GM19193 (cell line): Measurements from ENCODE around the gene NCS1.

Source experiments
- POLR2A ChIP-seq: IDR thresholded peaks from 4 replicates; pipeline ENCODE4 v1.6.1; 2011; ENCODE audit not compliant: insufficient read depth, insufficient read length; ENCODE audit errors: extremely low read depth

Gene NCS1

GRCh38 chr9:130142056-130142455 lies 30.1 kb upstream of the NCS1 start:
- no peak for TF ChIP-seq POLR2A

GRCh38 chr9:130142641-130143040 lies 29.6 kb upstream of the NCS1 start:
- TF ChIP-seq POLR2A = no peak

GRCh38 chr9:130143279-130143893 lies 28.8 kb upstream of the NCS1 start:
- TF ChIP-seq POLR2A = no peak

- TF ChIP-seq POLR2A = no peak
Observed at GRCh38 chr9:130143958-130144366, 28.2 kb upstream of the NCS1 start.

- no peak for TF ChIP-seq POLR2A
Observed at GRCh38 chr9:130144703-130145102, 27.5 kb upstream of the NCS1 start.

- no peak for TF ChIP-seq POLR2A
Observed at GRCh38 chr9:130145658-130146057, 26.5 kb upstream of the NCS1 start.

GRCh38 chr9:130147198-130147597 lies 25.0 kb upstream of the NCS1 start:
- no peak for TF ChIP-seq POLR2A

- TF ChIP-seq POLR2A = no peak
Observed at GRCh38 chr9:130147910-130148309, 24.3 kb upstream of the NCS1 start.

GRCh38 chr9:130149031-130149430 lies 23.2 kb upstream of the NCS1 start:
- no peak for TF ChIP-seq POLR2A

- no peak for TF ChIP-seq POLR2A
Observed at GRCh38 chr9:130149654-130150286, 22.4 kb upstream of the NCS1 start.

GRCh38 chr9:130150779-130151382 lies 21.3 kb upstream of the NCS1 start:
- TF ChIP-seq POLR2A = no peak

- TF ChIP-seq POLR2A = no peak
Observed at GRCh38 chr9:130154816-130155215, 17.4 kb upstream of the NCS1 start.

- TF ChIP-seq POLR2A = no peak
Observed at GRCh38 chr9:130155647-130156046, 16.6 kb upstream of the NCS1 start.

GRCh38 chr9:130156672-130157071 lies 15.5 kb upstream of the NCS1 start:
- TF ChIP-seq POLR2A = no peak

- TF ChIP-seq POLR2A = no peak
Observed at GRCh38 chr9:130157079-130157478, 15.1 kb upstream of the NCS1 start.

GRCh38 chr9:130158001-130158400 lies 14.2 kb upstream of the NCS1 start:
- TF ChIP-seq POLR2A = no peak

GRCh38 chr9:130159057-130159456 lies 13.1 kb upstream of the NCS1 start:
- no peak for TF ChIP-seq POLR2A

GRCh38 chr9:130159915-130160670 lies 12.1 kb upstream of the NCS1 start:
- TF ChIP-seq POLR2A = no peak
